ENCODE data around the gene ZNF584.
"Not testable (repeated sequence)": the region's sequence is repeated elsewhere in the genome, so short reads cannot be mapped to it uniquely, and the experiment has no call there.

ZNF584 gene

DNA sequence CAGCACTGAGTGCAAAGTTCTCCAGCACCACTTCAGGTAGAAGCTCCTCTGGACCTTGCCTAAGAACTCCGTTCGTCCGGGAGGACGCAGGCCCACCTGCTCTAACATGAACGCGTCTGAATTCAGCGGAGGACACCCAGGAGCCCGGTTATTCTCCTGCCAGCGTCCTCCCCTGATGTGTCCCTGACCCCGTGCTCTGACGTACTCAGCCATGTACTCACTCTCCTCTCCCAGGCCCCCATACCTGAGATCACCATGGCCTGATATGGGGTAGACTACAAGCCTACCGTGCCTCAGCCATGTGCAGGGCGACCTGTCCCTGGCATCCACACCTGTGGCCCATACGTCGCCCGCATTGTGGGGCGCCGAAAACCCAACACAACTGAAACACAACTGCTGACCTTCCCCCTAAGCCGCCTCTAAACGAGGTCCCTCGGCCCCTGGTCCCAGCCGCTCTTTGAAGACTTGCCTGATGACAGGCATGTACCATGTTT, 744 bp upstream of the ZNF584 start:
- DNase-seq: no peak

DNA sequence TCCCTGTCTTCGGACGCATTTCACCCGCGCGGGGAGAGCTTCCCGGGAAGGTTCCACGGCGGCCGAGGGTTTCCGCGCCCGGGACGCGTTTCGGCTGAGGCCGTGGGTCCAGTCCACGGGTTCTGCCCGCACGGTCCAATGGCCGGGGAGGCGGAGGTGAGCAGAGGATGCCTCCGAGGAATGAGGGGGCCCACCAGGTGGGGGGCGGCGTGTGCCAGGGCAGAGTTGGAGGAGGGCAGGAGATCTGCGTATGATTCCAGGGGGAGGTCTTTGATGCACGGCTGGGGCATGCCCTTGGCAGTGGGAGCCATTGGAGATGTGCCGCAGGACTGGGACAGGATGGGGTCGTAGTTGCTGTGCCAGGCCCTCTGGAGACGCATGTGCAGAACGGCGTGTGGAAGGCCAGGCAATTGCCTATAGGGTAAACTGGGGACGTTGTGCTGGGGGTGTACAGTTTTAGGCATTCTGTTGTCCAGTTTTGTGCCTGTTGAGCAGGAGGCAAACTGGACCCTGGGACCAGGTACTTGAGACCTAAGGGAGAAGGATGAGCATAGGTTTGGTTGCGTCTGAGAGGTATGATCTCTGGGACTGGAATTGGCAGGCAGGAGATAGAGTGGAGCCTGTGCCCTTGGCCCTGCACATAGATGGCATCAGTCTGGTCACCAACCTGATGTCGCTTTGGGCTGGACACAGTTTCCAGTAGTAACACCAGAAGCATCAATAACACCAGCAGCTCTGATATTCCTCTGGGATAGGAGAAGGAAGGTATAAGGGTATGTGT, 751 bp downstream of the ZNF584 start:
- DNase-seq: peak in 1 of 2 experiments; percentile 40

DNA sequence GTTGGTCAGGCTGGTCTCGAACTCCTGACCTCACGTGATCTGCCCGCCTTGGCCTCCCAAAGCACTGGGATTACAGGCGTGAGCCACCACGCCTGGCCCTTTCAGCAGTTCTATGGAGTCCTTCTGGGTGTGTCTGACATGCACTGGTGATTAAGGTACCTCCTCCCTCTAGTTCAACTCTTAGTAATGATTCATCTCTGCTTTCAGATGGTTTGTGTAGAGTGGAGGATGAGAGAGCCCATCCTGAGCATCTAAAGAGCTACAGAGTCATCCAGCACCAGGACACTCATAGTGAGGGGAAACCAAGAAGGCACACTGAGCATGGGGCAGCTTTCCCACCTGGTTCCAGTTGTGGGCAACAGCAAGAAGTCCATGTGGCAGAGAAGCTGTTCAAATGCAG, 8.2 kb downstream of the ZNF584 start:
- DNase-seq: no peak

DNA sequence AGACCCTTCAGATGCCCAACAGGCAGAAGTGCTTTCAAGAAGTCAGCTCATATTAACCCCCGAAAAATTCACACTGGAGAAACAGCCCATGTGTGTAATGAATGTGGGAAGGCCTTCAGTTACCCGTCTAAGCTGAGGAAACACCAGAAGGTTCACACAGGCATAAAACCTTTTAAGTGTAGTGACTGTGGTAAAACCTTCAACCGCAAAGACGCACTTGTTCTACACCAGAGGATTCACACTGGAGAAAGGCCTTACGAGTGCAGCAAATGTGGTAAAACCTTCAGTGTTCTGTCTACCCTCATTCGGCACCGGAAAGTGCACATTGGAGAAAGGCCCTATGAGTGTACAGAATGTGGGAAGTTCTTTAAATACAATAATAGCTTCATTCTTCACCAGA, 8.6 kb downstream of the ZNF584 start:
- DNase-seq: no peak

DNA sequence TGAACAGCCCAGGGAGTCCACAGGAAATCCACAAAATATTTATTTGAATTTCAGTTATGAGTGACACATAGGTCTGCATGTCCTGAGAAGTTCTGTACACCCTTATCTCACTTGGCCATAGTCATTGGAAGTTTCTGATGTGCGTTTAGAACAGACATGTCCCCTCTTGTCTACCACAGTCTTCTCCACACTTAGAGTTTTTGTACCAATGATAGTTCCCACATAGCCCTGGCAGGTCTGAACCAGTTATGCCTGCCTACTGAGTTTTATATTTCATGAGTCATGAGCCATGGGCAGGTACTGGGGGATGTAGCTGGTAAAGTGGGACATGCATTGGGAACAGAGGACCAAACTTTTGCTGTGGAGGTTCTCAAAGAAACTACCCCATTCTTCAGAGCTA, 20.2 kb downstream of the ZNF584 start:
- no peak for DNase-seq

DNA sequence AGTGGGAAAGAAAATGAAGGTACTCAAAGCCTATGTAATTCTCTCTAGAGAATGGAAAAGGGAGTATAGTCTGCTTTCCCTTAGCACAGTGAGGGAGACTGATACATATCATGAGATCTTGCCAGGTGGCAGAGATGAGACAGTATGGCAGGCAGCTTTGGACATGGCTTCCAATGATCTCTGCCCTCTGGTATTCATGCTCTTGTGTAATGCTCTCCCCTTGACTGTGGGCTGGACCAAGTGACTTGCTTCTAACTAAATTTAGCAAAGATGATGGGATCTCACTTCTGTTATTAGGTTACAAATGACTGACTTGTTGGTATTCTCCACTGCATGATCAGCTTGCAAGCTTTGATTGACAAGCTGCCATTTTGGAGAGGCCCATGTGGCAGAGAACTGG, 21.3 kb downstream of the ZNF584 start:
- no peak for DNase-seq

DNA sequence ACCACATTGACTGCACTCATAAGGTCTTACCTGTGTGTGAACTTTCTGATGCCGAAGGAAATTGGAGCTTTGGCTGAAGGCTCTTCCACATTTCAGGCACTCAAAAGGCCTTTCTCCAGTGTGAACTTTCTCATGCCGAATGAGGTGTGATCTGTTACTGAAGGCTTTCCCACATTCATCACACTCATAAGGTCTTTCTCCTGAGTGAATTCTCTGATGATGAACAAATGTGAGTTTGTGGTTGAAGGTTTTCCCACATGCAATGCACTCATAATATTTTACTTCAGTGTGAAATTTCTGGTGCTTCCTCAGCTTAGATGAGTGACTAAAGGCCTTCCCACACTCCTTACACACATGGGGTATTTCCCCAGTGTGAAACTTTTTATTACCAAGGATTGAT, 25.8 kb downstream of the ZNF584 start:
- no peak for DNase-seq

DNA sequence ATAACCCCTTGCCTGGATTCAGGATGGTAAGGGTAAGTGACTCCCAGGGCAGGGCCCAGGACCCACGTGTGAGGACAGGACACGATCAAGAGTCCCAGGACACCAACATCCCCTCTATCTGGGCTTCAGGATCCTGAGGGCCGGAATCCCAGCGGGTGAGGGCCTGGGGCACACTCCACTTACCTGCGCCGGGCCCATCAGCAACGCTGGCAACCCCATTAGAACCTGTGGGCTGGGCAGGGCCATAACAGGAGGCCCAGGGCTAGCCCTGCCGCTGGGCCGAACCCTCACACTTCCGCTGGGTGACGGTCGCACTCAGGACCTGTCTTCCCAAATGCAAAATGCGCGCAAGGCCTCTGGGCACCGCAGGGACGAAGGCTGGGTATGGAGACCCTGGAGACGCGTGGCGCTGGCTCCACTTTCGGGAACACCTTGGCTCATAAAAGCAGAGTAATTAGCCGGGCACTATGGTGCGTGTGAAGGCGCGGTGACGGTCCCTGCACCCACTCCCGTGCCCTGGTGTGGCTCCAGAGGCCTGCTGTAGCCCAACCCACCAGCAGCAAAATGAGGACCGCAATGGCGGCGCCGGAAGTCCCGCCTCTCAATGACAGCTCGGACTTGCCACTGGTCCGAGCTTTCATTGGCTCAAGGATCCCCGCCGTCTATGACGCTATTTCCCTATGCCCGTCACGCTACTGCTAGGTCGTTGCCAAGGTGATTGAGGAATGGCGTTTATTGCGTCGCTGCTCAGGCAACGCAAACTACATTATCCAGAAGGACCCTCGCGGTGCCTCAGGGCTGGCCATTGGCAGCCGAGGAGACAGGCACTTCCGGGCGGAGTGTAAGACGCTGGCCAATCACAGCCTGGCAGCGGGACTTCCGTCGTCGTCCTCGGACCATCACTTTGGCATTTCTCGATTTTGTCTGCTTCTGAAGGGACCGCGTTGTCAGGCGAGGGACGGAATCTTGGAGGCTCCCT, 31.4 kb downstream of the ZNF584 start, which contains the start of gene ZNF132:
Gene ZNF132 (minus strand): TSS at position 578 of the 979 bp plus-strand sequence. CDS start 332 bp downstream, at position 246.
- peak; percentile 98 to 99 for DNase-seq

DNA sequence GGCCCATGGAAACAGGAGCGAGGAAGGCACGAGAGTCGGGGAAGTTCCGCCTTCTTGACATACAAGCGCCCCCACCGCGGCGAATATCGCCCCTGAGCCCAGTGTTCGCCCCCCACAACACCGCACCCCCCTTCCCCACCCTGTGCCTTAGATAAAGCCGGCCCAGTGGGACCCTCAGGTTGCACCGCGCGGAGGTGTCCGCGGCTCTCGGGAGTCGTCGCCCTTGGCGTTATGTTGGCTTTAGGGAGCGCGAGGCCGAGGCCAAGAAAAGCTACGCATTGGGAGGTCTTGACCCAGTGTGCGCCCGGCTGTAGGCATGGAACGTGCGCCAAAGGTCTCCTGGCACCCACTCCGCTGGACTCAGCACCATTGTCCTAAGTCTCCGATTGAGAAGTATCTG, 32.1 kb downstream of the ZNF584 start:
- DNase-seq: no peak

DNA sequence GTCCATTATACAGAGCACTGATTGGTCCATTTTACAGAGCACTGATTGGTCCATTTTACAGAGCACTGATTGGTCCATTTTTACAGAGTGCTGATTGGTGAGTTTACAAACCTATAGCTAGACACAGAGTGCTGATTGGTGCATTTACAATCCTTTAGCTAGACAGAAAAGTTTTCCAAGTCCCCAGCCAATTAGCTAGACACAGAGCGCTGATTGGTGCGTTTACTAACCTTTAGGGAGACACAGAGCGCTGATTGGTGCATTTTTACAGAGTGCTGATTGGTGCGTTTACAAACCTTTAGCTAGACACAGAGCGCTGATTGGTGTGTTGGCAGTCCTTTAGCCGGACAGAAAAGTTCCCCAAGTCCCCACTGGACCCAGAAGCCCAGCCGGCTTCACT, 34.5 kb downstream of the ZNF584 start:
- DNase-seq: not testable (repeated sequence)

DNA sequence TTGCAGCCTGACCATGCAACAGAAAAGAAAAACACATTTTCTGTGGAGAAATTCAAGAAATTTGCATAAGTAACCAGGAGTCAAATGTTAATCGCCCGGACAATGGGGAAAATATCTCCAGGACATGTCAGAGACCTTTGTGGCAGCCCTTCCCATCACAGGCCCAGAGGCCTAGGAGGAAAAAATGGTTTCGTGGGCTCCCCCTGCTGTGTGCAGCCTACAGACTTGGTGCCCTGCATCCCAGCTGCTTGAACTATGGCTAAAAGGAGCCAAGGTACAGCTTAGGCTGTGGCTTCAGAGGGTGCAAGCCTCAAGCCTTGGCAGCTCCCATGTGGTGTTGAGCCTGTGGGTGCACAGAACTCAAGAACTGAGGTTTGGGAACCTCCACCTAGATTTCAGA, 40.4 kb downstream of the ZNF584 start:
- DNase-seq: not testable (repeated sequence)

DNA sequence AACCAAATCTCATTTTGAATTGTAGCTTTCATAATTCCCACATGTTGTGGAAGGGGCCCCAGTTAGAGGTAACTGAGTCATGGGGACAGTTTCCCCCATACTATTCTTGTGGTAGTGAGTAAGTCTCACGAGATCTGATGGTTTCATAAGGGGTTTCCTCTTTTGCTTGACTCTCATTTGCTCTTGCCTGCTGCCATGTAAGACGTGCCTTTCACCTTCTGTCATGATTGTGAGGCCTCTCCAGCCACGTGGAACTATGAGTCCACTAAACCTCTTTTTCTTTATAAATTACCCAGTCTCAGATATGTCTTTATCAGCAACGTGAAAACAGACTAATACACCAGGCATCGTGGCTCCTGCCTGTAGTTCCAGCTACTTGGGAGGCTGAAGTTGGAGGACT, 41.5 kb downstream of the ZNF584 start:
- DNase-seq: not testable (repeated sequence)

DNA sequence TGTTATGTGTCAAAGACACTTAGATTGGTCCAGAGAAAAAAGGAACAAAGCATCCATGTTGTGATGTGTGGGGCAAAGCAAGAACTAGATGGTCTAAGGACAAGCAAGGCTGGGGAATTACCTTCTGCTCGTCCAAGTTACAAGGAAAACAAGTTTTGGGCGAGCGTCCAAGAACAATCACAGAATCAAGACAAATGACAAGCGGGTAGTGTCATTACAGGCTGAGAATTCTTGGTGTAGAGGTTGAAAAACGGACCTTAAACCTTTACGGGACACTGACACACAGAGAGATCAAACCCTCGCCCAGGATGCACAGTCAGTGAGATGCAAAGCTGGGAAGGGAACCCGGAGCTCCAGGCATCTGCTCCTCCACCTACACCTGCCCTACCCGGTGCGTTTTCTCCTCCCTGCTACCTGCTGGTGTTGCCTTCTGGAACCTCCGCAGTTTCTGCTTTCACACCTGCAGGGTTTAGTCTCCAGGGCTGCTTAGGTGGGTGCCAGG, 42.5 kb downstream of the ZNF584 start:
- DNase-seq: peak; percentile 52 to 72

DNA sequence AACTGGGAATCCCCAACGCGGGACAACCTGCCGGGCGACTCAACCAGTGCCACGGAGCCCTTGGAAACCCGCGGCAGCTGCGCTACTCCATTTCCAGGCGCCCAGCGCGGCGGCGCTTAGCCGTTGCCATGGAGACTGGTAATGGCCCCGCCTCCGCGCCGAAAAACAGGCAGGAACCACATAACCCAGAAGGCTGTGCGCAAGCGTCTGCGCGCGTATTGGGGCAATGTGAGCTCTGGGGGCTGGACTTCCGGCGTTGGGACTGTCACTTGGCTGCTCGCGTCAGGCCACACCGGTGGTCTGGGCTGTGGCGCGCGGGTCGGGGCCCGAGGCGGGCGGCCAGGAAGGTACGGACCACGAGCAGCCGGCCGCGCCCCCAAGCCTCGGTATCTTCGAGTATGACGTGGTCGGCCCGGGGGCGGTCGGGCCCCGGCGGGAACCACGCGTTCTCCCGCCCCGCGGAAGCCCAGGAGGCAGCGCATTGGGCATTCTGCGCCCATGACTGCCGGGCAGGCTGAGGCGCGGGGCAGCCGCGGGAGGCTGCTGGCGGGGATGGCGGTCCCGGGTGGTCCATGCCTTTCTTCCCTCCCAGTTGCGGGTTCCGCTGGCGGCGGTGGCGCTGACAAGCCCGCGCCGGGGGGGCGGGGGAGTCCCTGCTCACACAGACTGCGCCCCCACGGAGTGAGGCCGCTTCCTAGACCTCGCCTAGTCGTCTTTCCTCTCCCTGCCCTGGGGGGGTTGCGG, 43.1 kb downstream of the ZNF584 start, which contains the start of gene ZNF324B:
Gene ZNF324B (plus strand): TSS at position 265 of the 744 bp plus-strand sequence. CDS start 2,080 bp downstream, outside the sequence.
- peak; percentile 98 for DNase-seq

DNA sequence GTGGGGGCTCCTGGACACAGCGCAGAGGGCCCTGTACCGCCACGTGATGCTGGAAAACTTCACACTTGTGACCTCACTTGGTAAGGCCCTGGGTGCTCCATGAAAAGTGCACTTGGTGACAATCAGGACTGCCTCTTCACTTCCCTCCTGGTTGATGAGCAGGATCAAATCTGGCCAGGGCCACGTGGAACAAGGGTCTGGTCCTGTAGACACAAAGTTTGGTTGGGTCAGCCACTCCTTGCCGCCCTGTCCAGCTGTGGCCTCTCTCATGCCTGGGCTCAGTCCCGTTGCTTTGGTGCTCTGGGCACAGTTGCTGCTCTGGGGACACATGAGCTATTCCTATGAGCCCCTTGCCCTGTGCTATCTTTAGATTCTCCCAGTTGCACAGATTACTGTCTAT, 45.3 kb downstream of the ZNF584 start:
- no peak for DNase-seq

DNA sequence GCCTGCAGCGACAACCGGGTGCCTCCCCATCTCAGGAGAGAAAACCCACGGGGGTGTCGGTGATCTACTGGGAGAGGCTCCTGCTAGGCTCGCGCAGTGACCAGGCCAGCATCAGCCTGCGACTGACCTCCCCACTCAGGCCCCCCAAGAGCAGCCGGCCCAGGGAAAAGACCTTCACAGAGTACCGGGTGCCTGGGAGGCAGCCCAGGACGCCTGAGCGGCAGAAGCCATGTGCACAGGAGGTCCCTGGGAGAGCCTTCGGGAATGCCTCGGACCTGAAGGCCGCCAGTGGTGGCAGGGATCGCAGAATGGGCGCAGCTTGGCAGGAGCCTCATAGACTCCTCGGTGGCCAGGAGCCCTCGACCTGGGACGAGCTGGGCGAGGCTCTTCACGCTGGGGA, 46.9 kb downstream of the ZNF584 start:
- DNase-seq: no peak

DNA sequence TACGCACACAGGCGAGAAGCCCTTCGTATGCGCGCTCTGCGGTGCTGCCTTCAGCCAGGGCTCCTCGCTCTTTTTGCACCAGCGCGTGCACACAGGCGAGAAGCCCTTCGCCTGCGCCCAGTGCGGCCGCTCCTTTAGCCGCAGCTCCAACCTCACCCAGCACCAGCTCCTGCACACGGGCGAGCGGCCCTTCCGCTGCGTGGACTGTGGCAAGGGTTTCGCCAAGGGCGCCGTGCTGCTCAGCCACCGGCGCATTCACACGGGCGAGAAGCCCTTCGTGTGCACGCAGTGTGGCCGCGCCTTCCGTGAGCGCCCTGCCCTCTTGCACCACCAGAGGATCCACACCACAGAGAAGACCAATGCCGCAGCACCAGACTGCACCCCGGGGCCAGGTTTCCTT, 47.7 kb downstream of the ZNF584 start:
- no peak for DNase-seq

DNA sequence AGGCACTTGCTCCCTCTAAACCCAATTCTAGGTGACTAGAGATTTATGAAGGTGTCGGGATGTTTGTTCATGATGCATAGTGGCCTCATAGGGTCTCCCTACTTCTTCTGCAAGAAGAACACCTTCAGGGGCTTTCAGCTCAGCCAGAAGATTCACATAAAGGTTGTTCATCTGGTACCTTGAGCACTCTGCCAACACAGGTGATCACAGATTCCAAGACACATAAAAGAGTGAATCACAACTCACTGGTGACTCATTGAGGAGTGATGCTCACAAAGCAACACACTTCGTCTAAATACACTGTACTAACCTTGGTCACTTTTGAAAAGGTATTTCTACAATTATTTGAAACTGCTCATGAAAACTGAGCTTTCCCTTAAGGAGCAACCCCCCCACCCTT, 51.6 kb downstream of the ZNF584 start:
- DNase-seq: no peak

DNA sequence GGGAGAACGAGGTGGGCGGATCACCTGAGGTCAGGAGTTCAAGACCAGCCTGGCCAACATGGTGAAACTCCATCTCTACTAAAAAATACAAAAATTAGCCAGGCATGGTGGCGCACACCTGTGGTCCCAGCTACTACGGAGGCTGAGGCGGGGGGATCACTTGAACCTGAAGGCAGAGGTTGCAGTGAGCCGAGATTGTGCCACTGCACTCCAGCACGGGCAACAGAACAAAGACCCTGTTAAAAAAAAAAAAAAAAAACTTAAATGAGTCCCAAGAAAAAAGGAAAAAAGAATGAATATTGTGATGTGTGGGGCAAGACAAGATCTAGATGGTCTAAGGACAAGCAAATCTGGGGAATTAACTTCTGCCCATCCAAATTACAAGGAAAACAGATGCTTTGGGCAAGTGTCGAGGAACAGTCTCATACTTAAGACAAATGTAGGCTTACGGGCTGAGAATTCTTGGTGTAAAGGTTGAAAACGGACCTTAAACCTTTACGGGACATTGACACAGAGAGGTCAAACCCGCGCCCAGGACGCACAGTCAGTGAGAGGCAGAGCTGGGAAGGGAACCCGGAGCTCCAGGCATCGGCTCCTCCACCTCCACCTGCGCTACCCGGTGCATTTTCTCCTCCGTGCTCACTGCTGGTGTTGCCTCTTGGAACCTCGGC, 57.8 kb downstream of the ZNF584 start:
- no peak for DNase-seq

DNA sequence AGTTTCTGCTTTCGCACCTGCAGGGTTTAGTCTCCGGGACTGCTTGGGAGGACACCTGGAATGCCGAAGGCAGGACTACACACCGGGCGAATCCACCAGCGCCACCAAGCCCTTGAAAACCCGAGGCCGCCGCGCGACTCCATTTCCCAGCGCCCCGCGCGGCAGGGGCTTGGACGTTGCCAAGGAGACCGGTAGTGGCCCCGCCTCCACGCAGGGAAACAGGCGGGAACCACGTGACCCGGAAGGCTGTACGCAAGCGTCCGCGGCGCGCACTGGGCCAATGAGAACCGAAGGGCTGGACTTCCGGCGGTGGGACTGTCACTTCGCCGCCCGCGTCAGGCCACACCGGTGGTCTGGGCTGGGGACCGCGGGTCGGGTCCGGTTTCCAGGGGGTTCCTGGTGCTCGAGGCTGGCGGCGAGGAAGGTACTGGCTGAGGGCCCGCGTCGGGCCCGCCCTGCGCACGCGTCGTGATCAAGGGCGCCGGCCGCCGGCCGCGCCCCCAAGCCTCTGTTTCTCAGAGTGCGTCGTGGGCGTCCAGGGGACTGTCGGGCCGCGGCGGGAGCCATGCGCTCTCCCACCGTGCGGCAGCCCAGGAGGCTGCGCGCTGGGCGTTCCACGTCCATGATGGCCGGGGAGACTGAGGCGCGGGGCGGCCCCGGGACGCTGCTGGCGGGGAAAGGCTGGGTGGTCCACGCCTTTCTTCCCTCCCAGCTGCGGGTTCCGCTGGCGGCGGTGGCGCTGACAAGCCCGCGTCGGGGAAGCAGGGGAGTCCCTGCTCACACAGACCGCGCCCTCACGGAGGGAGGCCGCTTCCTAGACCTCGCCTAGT, 58.5 kb downstream of the ZNF584 start, which contains the start of gene ZNF324:
Gene ZNF324 (plus strand): TSS at position 321 of the 830 bp plus-strand sequence. CDS start 2,106 bp downstream, outside the sequence.
- peak; percentile 96 to 97 for DNase-seq
